SW 1271 (cell line): Measurements from ENCODE around the gene DMC1.
"Not testable (repeated sequence)": the region's sequence is repeated elsewhere in the genome, so short reads cannot be mapped to it uniquely, and the experiment has no call there.

Source experiments
- DNase-seq, 2 experiments: peaks; one replicate each; lab custom pipeline; 2025; lab: John Stamatoyannopoulos, UW

Gene DMC1

DNA sequence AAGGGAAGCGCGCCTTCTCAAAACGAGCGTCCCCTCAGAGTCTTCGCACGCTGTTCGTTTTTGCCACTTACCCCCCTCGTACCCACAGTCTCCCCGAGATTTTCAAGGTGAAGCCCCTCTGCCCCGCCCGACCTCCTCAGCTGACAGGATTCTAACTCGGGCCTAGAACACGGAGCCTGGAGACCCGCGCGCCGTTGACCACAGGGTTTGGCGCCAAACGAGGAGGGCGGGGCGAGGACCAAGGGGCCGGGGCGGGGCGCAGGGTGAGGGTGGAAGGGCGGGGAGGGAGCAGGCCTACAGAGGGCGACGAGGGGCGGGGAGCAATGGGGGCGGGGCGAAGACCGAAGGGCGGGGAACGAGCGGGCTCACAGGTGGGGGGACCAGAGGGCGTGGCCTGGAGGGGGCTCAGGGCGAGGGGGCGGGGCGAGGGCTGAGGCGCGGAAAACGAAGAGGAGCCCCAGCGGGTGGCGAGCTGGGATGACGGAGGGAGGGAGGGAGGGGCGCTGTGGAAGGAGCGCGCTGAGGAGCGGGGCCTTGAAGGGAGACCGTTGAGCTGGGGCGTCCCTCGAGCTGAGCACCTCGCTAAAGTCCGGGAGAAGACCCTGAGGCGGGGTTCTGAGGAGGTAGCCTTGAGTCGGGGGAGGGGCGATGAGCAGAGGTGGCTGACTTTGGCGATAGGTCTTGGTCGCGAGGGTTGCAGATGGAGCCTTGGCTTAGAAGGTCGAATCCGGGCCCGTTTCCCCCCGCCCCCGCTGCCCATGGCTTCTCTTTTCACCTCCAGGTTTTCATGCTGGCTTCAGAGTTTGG is at the start of gene DMC1:
Gene DMC1, minus strand, starts transcription at position 212 of the 807 bp plus-strand sequence. CDS start 1,927 bp downstream, outside the sequence.
- peak; percentile 74 to 84 for DNase-seq

GRCh38 chr22:38618682-38619081 is 48.7 kb upstream of the DMC1 start:
- no peak for DNase-seq

DNA sequence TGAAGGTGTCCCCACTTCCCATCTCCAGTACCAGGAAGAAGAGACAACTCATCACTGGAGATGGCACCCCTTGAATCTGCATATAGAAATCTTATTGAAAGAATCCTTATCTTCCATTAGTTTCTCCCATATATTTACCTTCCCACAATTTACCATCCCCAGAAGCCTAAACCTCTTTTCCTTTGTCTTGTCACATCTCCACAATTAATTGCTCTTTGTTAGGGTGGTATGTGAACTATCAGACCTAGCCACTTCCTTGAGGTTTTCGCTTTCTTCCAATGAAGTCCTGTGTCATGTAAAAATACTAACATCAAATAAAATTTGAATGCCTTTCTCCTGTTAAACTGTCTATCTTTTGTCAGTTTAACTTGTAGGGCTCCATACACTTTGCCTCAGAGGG is 48.3 kb upstream of the DMC1 start:
- DNase-seq = no peak

- DNase-seq = not testable (repeated sequence)
Measured at GRCh38 chr22:38615064-38615405, 45.1 kb upstream of the DMC1 start.

DNA sequence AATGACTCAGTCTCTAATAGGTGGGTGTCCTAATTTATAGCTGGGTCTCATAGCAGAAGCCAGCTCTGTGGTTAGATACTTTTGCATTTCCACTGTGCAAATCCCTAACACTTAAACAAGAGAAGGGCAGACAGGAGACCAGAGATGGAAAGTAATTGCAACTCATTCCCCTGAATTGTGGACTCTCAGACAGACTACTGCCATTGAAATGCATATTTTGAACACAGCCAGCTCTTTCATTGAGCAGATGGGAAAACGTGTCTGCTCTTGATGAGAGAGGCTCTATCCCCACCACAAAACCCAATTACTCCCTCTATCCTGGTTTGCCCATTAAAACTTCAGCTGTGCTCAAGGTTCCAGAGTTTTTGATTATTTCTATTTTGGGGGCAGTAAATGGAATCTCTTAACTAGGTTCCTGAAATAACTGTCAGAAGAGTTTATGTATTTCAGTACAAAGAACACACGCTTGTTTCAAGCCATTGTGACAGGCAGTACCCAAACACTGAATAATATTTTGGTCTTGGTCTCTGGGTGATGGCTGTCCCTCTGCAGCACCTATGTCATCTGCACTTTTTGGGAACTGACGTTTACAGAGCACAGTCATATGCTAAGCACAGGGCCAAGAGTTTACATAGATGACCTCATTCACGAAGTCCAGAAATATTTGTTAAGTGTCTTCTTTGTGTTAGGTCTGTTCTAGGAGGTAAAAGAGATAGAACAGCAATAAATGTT is 44.5 kb upstream of the DMC1 start:
- DNase-seq = no peak

GRCh38 chr22:38613588-38613987 is 43.6 kb upstream of the DMC1 start:
- no peak for DNase-seq

DNA sequence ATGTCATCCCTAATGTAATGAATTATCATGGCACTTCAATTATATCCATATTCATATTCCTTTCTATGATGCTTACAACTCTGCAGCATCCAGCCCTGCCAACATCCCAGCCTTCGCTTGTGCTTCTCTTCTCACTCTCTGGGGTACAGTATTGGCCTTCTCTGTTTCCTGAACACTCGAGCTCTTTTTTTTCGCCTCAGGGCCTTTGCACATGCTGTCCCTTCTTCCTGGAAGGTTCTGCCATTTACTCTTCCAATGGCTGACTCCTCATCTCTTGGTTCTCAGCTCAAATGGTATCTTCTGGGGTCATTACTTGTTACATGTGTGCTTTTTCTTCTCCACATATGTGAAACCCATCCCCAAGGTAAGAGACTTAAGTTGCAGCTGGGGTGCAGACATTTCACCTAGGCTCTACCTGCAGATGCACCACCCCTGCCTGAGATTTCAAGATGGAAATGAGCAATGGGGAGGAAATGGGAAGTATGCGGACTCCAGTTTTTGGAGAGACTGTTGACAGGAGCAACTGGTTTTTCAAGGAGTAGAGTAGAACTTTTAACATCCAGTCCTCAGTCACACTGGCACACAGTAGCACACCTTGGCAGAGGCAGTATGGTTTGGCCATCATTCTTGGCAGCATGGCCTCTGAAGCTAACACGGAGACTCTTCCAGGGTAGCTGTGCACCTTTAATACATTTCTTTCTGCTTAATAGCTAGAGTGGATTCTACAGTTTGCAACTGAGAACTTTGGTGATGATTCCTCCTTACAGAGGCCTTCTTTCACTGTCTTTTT is 42.4 kb upstream of the DMC1 start:
- no peak for DNase-seq

DNA sequence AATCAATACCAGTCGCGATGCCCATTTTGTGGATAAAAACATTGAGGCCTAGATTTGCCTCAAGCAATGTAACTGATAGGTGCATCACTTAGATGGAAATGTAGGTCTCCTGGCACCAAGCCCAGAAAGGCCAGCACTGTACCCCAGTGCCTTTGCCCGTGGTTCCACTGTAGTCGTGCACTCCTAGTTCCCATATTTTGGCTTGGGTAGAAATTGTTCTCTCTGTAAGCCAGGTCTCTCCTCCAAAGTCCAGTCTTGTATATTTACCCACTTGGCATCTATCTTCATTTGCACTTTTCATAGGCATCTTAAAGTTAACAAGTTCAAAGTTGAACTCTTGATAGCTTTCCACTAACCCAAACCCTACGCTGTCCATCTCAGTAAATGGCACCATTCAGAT is 41.6 kb upstream of the DMC1 start:
- no peak for DNase-seq

- no peak for DNase-seq
Measured at GRCh38 chr22:38610234-38610633, 40.3 kb upstream of the DMC1 start.

DNA sequence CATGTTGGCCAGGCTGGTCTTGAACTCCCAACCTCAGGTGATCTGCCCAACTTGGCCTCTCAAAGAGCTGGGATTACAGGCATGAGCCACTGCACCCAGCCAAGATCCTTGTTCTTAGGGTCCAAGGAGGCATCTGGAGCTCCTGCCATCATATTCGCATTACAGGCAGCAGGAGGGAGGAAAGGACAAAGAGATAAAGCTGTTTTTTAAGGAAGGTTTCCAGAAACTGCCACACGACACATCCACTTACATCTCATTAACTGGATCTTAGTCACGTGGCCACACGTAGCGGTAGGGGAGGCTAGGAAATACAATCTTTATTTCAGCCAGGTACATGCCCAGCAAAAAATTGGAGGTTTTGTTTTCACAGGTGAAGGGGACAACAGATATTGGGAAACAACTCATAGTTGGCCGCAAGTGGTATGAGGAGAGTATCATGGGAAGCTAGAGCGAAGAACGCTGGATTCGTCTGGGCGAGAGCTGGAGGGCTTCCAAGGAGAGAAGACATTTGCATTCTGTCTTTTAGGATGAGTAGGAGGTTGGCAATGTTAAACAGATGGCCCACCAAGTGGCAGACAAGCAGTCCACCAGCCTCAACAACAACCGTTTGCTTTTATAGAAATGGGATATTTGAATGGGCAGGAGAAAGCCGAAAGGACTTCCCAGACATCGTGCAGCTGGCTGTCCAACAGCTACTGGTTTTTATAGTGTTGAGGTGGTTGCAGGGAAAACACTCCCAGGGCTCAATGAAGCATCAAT is 39.2 kb upstream of the DMC1 start:
- no peak for DNase-seq

- no peak for DNase-seq
Measured at GRCh38 chr22:38607680-38608079, 37.7 kb upstream of the DMC1 start.

GRCh38 chr22:38602166-38602565 is 32.2 kb upstream of the DMC1 start:
- DNase-seq = no peak

DNA sequence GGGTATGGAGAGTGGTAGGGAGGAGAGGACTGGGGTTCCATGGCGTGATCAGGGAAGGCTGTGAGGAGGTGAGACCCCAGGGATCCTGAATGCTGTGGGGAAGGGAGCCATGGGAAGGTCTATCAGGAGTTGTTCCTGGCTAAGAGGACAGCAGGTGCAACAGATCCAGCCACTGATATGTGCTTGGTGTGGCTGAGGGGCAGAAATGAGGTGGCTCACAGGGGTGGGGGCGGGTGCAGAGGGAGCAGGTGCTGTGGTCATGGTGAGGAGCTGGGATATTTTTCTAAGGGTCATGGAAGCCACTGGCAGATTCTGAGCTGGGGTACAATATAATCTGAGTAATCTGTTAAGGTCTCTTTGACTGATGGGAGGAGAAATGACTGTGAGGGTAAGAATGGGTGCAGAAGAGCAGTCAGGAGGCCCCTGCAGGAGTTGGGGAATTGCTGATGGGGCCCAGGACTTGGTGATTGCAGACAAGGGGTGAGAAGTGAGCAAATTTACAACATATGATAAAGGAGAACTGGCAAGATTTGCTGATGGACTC is 31.3 kb upstream of the DMC1 start:
- no peak for DNase-seq

GRCh38 chr22:38599466-38599865 is 29.5 kb upstream of the DMC1 start:
- no peak for DNase-seq

DNA sequence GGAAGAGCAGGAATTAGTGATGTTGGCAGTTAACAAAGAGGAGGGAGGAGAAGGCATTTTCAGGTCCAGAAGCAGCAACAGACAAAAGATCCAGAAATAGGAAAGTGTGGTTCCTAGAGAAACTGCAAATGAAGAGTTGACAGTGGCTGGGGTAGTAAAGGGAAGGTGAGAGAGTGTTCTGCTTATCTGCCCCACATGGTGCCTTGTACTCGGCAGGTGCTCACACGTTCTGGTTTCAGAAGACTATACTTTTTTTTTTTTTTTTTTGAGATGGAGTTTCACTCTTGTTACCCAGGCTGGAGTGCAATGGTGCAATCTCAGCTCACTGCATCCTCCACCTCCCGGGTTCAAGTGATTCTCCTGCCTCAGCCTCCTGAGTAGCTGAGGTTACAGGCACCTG is 12.9 kb upstream of the DMC1 start:
- not testable (repeated sequence) for DNase-seq

DNA sequence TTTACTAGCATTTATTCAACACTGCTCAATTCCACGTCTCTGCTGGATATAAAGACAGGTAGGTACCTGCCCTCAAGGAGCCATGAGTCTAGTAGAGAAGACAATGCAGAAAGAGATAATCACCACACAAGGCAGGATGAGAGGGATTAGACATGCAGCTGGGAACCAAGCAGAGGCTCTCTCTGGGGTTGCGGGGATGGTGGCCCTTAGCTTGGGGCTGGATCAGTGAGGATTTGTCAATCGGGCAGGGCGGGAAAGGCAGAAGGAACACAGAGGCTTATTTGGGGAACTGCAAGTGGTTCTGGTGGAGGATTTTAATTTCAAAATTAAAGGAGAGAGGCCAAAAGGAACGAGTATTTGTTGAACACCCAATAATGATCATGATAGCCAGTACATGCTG is 8.5 kb upstream of the DMC1 start:
- no peak for DNase-seq

- peak in 1 of 2 experiments; percentile 57 for DNase-seq
Measured at GRCh38 chr22:38572065-38572464, 2.1 kb upstream of the DMC1 start.

GRCh38 chr22:38570779-38571364 is 889 bp upstream of the DMC1 start:
- DNase-seq = no peak

DNA sequence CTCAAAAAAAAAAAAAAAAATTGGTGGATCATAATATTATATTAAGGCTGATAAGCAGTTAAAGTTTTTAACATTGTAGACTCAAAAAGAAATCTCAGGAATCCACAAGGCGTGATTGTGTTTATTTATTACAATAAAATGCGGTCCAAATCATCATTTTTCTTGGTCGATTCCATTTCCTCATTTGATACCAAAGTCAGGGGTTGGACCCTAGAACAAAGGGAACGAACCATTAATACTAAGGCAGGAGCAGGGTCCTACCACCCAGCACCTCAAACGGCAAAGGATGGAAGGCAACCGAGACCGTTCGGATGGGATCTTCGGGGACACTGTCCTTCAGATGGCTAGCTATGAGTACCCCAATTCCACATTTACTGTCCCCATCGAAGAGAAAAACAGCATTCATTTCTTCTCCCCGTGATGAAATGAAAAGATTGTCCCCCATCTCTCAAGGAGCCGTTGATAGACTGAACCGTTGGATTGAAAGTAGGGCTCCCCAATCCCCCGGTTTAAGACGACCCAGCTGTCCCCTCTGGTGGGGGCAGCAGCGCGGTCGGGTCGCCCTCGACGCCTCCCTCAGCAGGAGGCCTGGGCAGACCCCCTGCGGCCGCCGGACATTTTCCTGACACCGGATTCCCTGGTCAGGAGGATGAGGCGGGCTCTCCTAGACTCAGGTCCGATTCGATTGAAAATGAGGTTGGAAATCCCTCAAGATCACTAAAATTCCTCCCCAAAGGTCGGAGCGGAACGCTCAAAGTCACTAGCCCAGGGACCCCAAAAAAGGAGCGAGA is 607 bp downstream of the DMC1 start:
- no peak for DNase-seq

GRCh38 chr22:38567531-38568285 is 2.3 kb downstream of the DMC1 start:
- DNase-seq = no peak
